Hematopoietic multipotent progenitor cell treated with erythropoietin and hydrocortisone succinate and interleukin-3 and kit ligand, for 8 days (in vitro differentiated cells): ENCODE data around the gene ZBTB16.

ENCODE experiments used
- DNase-seq: peaks from one replicate; pipeline ENCODE4 v3.0.0-alpha.2; 2015

The ZBTB16 gene

GRCh38 chr11:114170226-114170625 lies 110.7 kb downstream of the ZBTB16 start:
- DNase-seq = no peak

DNA sequence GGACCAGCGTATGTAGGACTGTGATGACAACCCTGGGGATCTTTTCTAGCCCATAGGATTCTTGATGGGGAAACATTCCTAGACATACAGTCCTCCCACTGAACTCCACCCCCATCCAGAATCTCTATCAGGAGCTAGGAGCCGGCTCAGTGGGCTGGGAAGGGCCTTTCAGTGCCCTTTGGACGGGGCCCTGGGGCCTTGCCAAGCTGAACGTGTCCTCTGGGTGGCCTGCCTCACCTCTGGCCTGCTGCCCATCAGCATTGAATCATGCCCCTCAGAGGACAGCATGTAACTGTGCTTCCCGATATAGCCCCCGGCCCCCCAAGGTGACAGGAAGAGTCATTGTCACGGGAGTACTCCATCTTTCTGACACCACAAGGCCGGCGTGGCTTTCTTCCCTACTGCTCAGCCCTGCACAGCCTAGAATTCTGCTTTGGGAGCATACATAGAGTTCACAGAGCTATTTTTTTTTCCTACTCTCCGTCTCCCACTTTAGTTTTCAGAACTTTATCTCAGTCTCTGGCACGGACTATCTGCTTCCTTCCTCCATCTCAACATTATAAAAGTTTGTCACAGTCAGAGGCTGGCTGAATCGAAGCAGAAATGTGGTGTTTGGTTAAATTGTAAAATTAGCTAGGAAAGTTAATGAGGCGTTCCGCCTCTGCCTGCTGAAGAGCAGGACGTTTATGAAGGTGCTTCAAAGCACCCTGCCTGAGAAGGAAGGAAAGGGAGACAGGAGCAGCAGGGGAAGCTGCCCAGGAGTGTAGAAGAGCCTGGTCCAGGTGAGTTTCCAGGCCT lies 111.9 kb downstream of the ZBTB16 start:
- no peak for DNase-seq

DNA sequence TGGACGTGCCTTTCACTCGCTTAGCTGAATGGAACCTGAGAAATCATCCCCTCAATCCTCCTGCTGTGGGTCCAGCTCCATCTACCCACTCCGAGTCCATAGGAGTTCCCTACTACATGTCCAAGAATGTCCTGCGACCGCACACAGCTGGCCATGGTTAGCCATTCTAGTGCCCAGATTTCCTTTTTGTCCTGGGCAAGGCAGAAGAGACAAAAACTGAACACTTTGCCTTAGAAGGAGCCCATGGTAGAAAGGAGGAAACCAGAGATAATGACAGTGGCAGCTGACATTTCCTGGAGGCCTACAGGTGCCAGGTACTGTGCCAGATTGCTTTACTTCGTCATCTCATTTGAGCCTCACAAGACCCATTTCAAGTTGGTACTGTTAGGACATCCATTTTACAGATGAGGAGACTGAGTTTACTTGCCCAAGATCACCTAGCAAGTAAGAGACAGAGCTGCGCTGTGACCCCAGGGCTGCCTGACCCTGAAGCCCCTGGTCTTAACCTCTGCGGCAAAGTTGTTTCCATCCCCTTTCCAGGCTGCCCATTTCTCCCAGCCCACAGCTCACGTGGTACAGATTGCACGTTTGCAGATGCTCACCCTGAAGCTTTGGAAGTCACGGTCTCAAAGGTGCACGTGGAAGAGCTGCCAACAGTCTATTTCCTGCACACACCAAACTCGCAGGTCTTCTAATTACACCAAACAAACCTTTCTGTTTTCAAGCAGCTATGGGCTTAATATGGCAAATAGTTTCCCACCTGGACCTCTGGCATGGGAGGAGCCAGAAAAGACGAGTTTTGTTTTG lies 112.7 kb downstream of the ZBTB16 start:
- DNase-seq = no peak

- no peak for DNase-seq
Measured at GRCh38 chr11:114172871-114173444, 113.4 kb downstream of the ZBTB16 start.

DNA sequence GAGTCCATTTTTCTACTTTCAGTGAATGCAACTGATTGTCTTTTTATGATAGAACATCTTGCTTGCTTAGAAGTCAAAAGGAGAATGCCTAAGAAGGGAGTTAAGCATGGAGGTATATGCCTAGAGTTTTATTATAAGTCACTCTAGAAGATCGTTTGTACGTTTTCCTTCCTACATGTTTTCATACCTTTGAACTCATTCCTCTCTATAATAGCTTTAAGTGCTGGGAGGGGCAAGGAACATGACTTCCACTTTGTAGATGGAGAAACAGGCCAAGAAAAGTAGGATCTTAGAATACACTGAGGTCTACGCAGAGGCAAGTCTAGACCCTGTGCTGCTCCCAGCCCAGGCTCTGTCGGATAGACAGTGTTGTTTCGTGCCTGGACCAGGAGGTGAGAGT lies 114.3 kb downstream of the ZBTB16 start:
- no peak for DNase-seq

GRCh38 chr11:114174712-114175495 lies 115.4 kb downstream of the ZBTB16 start:
- DNase-seq = no peak

DNA sequence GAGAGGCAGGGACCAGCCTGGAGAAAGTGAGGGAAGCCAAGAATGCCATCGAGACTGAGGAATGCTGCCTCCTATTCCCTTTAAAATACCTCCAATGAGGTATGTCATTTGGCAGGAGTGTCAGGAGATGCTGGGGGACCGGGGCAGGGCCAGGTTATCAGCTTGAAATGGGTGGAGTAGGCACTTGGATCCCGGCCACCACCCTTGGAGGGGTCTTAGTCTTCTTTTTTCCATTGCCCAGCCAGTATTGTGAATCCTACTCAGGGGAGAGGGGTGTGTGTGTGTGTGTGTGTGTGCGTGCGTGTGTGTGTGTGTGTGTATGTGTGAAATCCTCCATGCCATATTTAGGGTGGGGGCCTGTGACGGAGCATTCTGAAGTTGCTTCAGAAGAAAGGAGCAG lies 116.2 kb downstream of the ZBTB16 start:
- DNase-seq = no peak

DNA sequence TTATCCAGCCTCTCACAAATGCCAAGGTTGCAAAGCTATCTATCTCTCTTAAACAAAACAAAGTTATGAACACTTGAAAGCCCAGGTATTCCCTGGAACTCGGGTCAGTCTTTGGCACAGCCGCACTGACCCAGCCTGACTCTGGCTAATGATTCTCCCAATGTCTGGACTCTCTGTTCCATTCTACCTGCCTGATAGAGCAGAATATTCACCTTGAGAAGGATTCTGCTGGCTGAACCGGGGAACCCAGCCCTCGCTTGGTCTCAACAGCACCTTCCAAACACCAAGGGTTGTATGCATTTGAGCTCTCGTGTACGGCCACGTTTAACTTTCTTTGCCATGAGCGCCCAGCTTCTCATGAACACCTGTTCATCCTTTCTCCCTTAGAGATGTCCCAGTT lies 116.8 kb downstream of the ZBTB16 start:
- no peak for DNase-seq

GRCh38 chr11:114178656-114179055 lies 119.1 kb downstream of the ZBTB16 start:
- no peak for DNase-seq

- peak; percentile 70 for DNase-seq
Measured at GRCh38 chr11:114179234-114179941, 119.9 kb downstream of the ZBTB16 start.

DNA sequence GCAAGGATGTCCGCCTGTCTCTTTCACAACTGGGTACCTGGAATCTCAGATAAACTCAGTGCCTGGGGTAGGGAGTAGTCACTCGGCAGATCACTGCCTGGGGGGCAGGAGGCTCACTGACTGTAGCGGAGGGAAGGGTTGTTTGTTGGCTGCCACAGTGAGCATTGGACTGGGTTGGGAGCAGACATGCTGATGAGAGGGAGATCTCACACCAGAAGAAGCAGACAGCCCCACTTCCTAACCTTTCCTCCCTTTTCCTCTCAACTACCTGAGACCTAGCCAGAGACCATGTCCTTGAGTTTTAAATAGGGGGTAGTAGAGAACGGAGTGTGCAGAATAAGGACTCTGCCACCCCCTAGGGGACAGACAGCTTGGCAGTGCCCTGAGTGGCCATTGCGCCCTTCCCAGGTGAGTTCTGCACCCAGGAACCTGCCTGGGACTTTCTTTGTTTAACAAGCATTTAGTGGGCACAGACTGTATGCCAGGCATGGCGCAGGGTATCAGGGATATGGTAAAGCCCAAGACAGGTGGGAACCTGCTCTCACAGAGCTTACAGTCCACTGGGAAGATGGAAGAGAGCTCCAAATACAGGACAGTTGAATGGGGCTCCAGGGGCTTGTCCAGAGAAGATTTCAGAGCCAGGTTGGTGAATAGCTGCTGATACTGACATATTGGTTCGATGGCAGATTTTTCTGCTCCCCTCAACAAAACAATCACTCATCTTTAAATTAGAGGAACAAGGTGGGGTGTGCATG lies 121.0 kb downstream of the ZBTB16 start:
- DNase-seq = peak; percentile 55

DNA sequence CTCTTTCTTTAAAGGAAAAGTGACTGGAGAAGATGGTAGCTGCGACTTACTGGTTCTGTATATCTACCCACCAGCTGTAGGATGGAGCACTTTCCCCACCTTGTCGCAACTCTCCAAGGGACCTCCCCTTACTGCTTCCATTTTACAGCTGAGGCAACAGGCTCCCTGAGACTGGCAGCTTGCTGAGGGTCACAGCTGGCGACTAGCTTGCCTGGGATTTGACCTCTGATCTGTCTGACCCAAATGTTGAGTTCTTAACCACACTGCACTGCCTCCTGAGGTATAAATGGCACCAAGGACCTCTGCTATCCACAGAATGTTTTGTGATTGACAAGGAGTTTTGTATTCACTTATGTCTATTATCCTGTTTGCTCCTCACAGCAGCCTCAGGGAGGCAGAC lies 121.7 kb downstream of the ZBTB16 start:
- no peak for DNase-seq

- DNase-seq = no peak
Measured at GRCh38 chr11:114181752-114182151, 122.2 kb downstream of the ZBTB16 start.

GRCh38 chr11:114182471-114183043 lies 123.0 kb downstream of the ZBTB16 start:
- no peak for DNase-seq

DNA sequence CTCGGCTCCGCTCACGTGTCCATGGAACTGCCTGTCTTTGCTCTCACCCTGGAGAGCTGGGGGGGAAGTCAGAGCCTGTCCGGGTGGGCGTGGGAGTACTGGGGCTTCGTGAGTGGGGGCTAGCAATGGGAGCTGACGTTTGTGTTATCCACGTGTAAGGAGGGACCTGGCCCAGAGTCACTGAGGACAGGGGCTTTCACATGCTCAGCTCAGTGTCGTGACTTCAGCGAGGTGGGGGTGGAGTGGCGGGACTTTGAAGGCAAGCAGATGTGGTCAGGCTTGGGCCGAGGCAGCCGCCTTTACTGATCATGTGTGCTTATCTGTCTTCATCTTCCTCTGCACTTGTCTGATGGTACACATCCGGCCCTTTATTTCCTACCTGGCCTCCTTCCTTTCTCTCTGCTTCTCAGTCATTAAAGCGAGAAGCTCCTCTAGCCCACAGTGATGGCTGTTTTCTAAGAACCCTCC lies 123.6 kb downstream of the ZBTB16 start:
- peak; percentile 46 for DNase-seq

DNA sequence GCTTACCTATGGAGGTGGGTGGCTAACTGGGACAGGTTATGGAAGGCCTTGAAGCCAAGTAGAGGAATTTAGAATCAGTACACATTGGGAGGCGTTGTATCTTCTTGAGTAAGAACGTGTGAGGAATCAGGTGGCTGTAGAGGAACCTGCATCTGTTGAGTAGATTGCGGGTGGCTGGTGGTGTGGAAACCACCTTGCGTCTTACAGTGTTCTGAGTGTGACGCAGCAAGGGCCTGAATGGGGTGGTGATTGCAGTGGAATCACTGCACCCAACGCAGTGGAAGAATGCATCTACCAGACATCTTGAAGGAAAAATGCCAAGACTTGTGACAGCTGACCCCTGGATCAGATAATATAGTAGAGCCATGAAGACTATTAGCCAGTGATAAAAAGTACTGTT lies 125.9 kb downstream of the ZBTB16 start:
- no peak for DNase-seq

DNA sequence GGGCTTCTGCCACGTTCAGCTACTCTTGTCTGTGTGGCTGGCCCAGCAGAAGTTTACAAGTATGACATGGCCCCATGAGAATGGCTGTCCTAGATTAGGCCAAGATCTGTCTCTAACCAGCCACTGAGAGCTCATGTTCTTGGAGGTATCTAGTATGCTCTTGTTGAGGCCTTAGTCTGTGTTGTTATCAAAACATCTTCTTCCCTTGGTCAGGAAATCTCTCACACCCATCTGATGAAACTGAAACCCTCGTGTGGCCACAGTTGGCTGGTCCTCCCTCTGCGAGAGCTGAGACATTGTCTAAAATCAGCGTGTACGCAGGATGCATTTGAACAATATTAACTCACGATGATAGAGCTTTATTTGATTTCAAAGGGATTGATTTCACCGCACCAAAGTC lies 127.7 kb downstream of the ZBTB16 start:
- DNase-seq = no peak

DNA sequence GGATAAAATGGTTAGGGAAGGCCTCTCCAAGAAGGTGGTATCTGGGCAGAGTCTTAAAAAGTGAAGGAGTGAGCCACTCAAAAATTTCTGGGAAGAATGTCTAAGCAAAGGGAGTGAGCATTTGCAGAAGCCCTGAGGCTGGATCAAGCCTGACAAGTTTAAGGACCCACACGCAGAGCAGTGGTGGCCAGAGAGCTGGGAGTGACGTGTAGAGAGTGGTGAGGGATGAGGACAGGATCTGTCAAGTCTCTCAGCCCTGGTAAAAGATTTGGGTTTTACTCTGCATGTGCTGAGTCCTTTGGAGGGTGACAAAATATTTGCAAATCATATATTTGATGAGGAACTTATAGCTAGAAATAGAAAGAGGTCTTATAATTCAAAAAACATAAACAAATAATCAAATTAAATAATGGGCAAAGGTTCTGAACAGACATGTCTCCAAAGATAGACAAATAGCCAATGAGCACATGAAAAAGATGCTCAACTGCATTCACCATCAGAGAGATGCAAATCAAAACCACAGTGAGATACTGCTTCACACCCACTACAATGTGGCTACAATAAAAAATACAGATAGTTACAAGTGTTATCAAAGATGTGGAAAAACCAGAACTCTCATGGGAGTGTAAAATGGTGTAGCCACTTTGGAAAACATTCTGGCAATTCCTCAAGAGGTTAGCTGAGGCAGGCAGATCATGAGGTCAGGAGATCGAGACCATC lies 129.5 kb downstream of the ZBTB16 start:
- no peak for DNase-seq

DNA sequence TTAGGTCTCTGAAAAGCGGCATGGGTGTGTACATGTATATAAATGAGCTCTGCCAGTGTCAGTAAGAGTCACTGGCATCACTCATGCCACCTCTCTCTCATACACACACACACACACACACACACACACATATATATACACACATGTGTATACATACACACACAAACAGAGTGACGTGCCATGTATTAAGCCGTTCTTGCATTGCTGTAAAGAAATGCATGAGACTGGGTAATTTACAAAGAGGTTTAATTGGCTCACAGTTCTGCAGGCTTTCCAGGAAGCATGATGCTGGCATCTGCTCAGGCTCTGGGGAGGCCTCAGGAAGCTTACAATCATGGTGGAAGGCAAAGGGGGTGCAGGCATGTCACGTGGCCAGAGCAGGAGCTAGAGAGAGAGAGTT lies 131.1 kb downstream of the ZBTB16 start:
- DNase-seq = no peak

GRCh38 chr11:114191893-114192292 lies 132.4 kb downstream of the ZBTB16 start:
- DNase-seq = no peak
